Measurements from ENCODE around the gene PARS2.

The PARS2 gene

GRCh38 chr1:54798769-54799641, 34.7 kb upstream of the PARS2 start:
- FAIRE-seq, result no peak
- TF ChIP-seq, protein P1, sequence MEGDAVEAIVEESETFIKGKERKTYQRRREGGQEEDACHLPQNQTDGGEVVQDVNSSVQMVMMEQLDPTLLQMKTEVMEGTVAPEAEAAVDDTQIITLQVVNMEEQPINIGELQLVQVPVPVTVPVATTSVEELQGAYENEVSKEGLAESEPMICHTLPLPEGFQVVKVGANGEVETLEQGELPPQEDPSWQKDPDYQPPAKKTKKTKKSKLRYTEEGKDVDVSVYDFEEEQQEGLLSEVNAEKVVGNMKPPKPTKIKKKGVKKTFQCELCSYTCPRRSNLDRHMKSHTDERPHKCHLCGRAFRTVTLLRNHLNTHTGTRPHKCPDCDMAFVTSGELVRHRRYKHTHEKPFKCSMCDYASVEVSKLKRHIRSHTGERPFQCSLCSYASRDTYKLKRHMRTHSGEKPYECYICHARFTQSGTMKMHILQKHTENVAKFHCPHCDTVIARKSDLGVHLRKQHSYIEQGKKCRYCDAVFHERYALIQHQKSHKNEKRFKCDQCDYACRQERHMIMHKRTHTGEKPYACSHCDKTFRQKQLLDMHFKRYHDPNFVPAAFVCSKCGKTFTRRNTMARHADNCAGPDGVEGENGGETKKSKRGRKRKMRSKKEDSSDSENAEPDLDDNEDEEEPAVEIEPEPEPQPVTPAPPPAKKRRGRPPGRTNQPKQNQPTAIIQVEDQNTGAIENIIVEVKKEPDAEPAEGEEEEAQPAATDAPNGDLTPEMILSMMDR (IDR thresholded peaks at IDR 0.05; ENCODE audit: insufficient read depth, missing control alignments), result no peak
- DNase-seq (ENCODE audit: insufficient read length, low spot score), result no peak

DNA sequence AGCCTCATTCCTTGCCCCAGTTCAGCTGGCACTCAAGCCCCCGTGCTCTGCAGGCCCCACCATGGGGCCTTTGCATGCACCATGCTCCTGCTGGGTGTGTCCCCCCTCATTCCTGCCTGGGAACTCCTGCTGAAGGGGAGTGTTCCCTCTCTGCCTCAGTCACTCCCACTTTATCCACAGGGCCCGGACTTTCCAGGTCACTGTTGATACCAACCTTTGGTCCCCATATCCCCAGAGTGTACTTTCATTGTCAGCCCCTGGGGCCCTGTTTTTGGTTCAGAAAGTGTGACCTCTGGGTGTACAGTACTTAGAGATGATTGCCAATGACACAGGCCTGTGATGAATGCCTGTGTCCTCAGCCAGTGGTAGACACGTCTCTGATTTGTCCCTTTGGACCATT, 33.9 kb upstream of the PARS2 start:
- DNase-seq (ENCODE audit: insufficient read length, low spot score), result no peak
- FAIRE-seq, result no peak
- TF ChIP-seq, protein P1 (IDR thresholded peaks at IDR 0.05; ENCODE audit: insufficient read depth, missing control alignments), result no peak

GRCh38 chr1:54796902-54797301, 32.6 kb upstream of the PARS2 start:
- DNase-seq (ENCODE audit: insufficient read length, low spot score) (no peak), FAIRE-seq (no peak)
- TF ChIP-seq, protein P1 (IDR thresholded peaks at IDR 0.05; ENCODE audit: insufficient read depth, missing control alignments), result no peak

DNA sequence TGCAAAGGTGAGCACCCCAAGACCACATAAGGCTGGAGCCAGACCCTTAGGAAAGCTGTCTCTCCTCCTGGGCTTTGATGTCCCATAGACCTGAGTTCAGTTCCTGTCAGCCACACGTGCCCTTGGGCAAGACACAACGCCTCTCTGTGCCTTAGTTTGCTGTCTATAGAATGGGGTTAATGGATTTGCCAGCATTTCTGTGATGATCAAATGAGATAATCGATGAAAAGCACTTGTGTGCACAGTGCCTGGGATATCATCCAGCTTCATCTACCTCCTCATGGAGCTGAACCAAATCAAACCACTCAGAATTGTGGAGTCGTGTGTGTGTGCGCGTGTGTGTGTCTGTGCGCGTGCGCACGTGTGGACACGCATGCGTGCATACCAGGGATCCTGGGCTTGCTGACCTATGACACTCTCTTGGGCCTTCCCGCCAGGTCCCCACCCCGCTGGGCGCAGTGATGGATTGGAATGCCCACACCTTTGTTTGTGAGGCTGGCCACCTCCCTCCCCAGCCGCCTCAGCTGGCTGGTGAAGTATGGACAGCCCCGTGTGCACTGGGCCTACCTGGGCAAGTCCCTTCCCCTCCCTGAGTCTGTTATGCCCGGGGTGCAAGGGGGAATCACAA, 31.6 kb upstream of the PARS2 start:
- FAIRE-seq, result no peak
- TF ChIP-seq, protein P1 (IDR thresholded peaks at IDR 0.05; ENCODE audit: insufficient read depth, missing control alignments), result no peak
- no peak for DNase-seq (ENCODE audit: insufficient read length, low spot score)

DNA sequence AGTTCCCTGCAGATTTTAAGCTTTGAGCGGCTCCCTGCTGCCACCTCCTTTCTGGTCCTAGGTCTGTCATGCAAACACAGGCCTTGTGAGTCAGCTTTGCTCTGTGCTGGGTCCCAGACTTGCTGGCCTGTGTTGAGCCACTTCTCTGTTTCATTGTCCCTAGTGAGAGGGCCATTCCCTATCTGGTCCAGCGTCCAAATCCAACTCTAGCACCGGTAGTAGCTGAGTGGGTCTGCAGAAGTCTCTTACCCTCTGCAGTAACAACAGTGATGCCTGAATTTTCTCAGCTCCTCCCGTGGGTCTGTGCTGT, 31.0 kb upstream of the PARS2 start:
- FAIRE-seq (no peak), DNase-seq (ENCODE audit: insufficient read length, low spot score) (no peak)
- TF ChIP-seq, protein P1 (IDR thresholded peaks at IDR 0.05; ENCODE audit: insufficient read depth, missing control alignments), result no peak

GRCh38 chr1:54794451-54795355, 30.4 kb upstream of the PARS2 start:
- DNase-seq (ENCODE audit: insufficient read length, low spot score) (no peak), FAIRE-seq (no peak)
- TF ChIP-seq, protein P1 (IDR thresholded peaks at IDR 0.05; ENCODE audit: insufficient read depth, missing control alignments), result no peak
